GM19452 (cell line): Measurements from ENCODE around the gene KLRF2.
"Not testable (repeated sequence)": the region's sequence is repeated elsewhere in the genome, so short reads cannot be mapped to it uniquely, and the experiment has no call there.

Experiments
- ATAC-seq: cut with Tn5 transposase; IDR thresholded peaks from one replicate; pipeline ENCODE4 v1.9.1; 2021; ENCODE audit not compliant: unreplicated experiment

Gene KLRF2

GRCh38 chr12:9881246-9881645 lies at the start of gene KLRF2:
Gene KLRF2 (plus strand): TSS chr12:9881489. CDS start chr12:9881596, 107 bp downstream.
- no peak for ATAC-seq

- ATAC-seq, result no peak
These were observed 49.6 kb upstream of the KLRF2 start for GRCh38 chr12:9831720-9832119.

GRCh38 chr12:9843407-9843806 lies 37.9 kb upstream of the KLRF2 start:
- ATAC-seq, result no peak

GRCh38 chr12:9848899-9849298 lies 32.4 kb upstream of the KLRF2 start:
- no peak for ATAC-seq

GRCh38 chr12:9851050-9851449 lies 30.2 kb upstream of the KLRF2 start:
- ATAC-seq, result no peak

- ATAC-seq, result no peak
These were observed 29.4 kb upstream of the KLRF2 start for GRCh38 chr12:9851927-9852326.

GRCh38 chr12:9856151-9856550 lies 25.1 kb upstream of the KLRF2 start:
- no peak for ATAC-seq

GRCh38 chr12:9856894-9857293 lies 24.4 kb upstream of the KLRF2 start:
- ATAC-seq, result no peak

GRCh38 chr12:9858135-9858534 lies 23.2 kb upstream of the KLRF2 start:
- no peak for ATAC-seq

GRCh38 chr12:9864913-9865675 lies 16.2 kb upstream of the KLRF2 start:
- ATAC-seq, result no peak

- no peak for ATAC-seq
These were observed 14.4 kb upstream of the KLRF2 start for GRCh38 chr12:9866860-9867269.

- ATAC-seq, result no peak
These were observed 13.8 kb upstream of the KLRF2 start for GRCh38 chr12:9867531-9867930.

- no peak for ATAC-seq
These were observed 12.9 kb upstream of the KLRF2 start for GRCh38 chr12:9868311-9868801.

GRCh38 chr12:9868951-9869306 lies 12.4 kb upstream of the KLRF2 start:
- no peak for ATAC-seq

- peak; percentile 44 for ATAC-seq
These were observed 11.8 kb upstream of the KLRF2 start, which contains the start of gene CLEC2B for GRCh38 chr12:9869307-9870161. Gene CLEC2B (minus strand): TSS chr12:9869354.

GRCh38 chr12:9870286-9870866 lies 10.9 kb upstream of the KLRF2 start:
- no peak for ATAC-seq

- no peak for ATAC-seq
These were observed 9.1 kb upstream of the KLRF2 start for GRCh38 chr12:9872162-9872561.

GRCh38 chr12:9872742-9873141 lies 8.5 kb upstream of the KLRF2 start:
- ATAC-seq, result no peak

GRCh38 chr12:9876120-9876519 lies 5.2 kb upstream of the KLRF2 start:
- ATAC-seq, result not testable (repeated sequence)

GRCh38 chr12:9880532-9881078 lies 684 bp upstream of the KLRF2 start:
- ATAC-seq, result no peak

GRCh38 chr12:9881988-9882387 lies 699 bp downstream of the KLRF2 start:
- no peak for ATAC-seq
